H9 (cell line): ENCODE data around the gene CD164L2. TPM values are rescaled to one million over a fixed set of nuclear protein-coding genes. Genes with fewer than 3 reads are reported as not detected.

ENCODE experiments used
- DNase-seq: peaks from one replicate; pipeline ENCODE4 v3.0.0-alpha.2; 2017
- H2AFZ ChIP-seq: one replicate; pipeline ENCODE4 v1.6.1; 2013; ENCODE audit warnings: mild to moderate bottlenecking, low read length, control low read depth, moderate library complexity
- H2AK5ac ChIP-seq: 2 replicates; pipeline ENCODE4 v1.6.1; 2013; ENCODE audit warnings: low read length, control low read depth, mixed read lengths; ENCODE audit not compliant: insufficient read length
- H2BK120ac ChIP-seq: one replicate; pipeline ENCODE4 v1.6.1; 2013; ENCODE audit warnings: low read depth, mild to moderate bottlenecking, low read length, control low read depth, inconsistent platforms; ENCODE audit not compliant: poor library complexity, severe bottlenecking
- H2BK12ac ChIP-seq: 2 replicates; pipeline ENCODE4 v1.6.1; 2013; ENCODE audit warnings: low read length, control low read depth, mixed read lengths, low read depth; ENCODE audit not compliant: insufficient read length
- H2BK15ac ChIP-seq: 2 replicates; pipeline ENCODE4 v1.6.1; 2013; ENCODE audit warnings: low read depth, low read length, control low read depth
- H2BK20ac ChIP-seq: one replicate; pipeline ENCODE4 v1.6.1; 2013; ENCODE audit warnings: low read depth, mild to moderate bottlenecking, low read length, control low read depth, inconsistent platforms; ENCODE audit not compliant: poor library complexity, severe bottlenecking
- H2BK5ac ChIP-seq: 2 replicates; pipeline ENCODE4 v1.6.1; 2013; ENCODE audit warnings: low read length, control low read depth, mixed read lengths; ENCODE audit not compliant: insufficient read length
- H3K14ac ChIP-seq: 2 replicates; pipeline ENCODE4 v1.6.1; 2013; ENCODE audit warnings: low read length, control low read depth; ENCODE audit not compliant: insufficient read depth
- H3K18ac ChIP-seq: 2 replicates; pipeline ENCODE4 v1.6.1; 2013; ENCODE audit warnings: low read depth, mild to moderate bottlenecking, mixed read lengths, low read length, control low read depth; ENCODE audit not compliant: insufficient read length
- H3K23ac ChIP-seq: 2 replicates; pipeline ENCODE4 v1.6.1; 2013; ENCODE audit warnings: low read length, control low read depth, mixed read lengths, low read depth; ENCODE audit not compliant: insufficient read length
- H3K23me2 ChIP-seq: 2 replicates; pipeline ENCODE4 v1.6.1; 2013; ENCODE audit warnings: low read depth, mild to moderate bottlenecking, mixed read lengths, low read length, control low read depth; ENCODE audit not compliant: insufficient read length, poor library complexity, severe bottlenecking
- H3K27ac ChIP-seq: 2 replicates; pipeline ENCODE4 v1.5.1; 2013; ENCODE audit warnings: low read length, control low read depth, mixed read lengths, low read depth; ENCODE audit not compliant: insufficient read length
- H3K27me3 ChIP-seq: 2 replicates; pipeline ENCODE4 v1.6.1; 2013; ENCODE audit warnings: low read length, control low read depth, inconsistent platforms; ENCODE audit not compliant: insufficient read depth
- H3K4ac ChIP-seq: 2 replicates; pipeline ENCODE4 v1.6.1; 2013; ENCODE audit warnings: low read depth, mild to moderate bottlenecking, control low read depth, inconsistent platforms, low read length, moderate library complexity
- H3K4me1 ChIP-seq: 2 replicates; pipeline ENCODE4 v1.6.1; 2013; ENCODE audit warnings: low read length, control low read depth, inconsistent platforms; ENCODE audit not compliant: insufficient read depth
- H3K4me2 ChIP-seq: 2 replicates; pipeline ENCODE4 v1.6.1; 2013; ENCODE audit warnings: low read length, control low read depth, mixed read lengths; ENCODE audit not compliant: insufficient read length, insufficient read depth
- H3K56ac ChIP-seq: 2 replicates; pipeline ENCODE4 v1.6.1; 2013; ENCODE audit warnings: low read depth, mild to moderate bottlenecking, mixed read lengths, low read length, control low read depth; ENCODE audit not compliant: insufficient read length
- H3K79me1 ChIP-seq: 2 replicates; pipeline ENCODE4 v1.6.1; 2013; ENCODE audit warnings: low read depth, mild to moderate bottlenecking, moderate library complexity, low read length, control low read depth, inconsistent platforms; ENCODE audit not compliant: insufficient read depth, poor library complexity, severe bottlenecking
- H3K79me2 ChIP-seq: 2 replicates; pipeline ENCODE4 v1.6.1; 2013; ENCODE audit warnings: low read length, control low read depth, inconsistent platforms; ENCODE audit not compliant: insufficient read depth
- H3K9ac ChIP-seq: 2 replicates; pipeline ENCODE4 v1.6.1; 2013; ENCODE audit warnings: low read length, control low read depth, mixed read lengths; ENCODE audit not compliant: insufficient read length; ENCODE audit errors: extremely low read depth
- H3K9me3 ChIP-seq: one replicate; pipeline ENCODE4 v1.6.1; 2013; ENCODE audit warnings: low read depth, low read length, inconsistent platforms; ENCODE audit not compliant: control insufficient read depth
- H3T11ph ChIP-seq: one replicate; pipeline ENCODE4 v1.6.1; 2013; ENCODE audit warnings: mild to moderate bottlenecking, low read length, control low read depth, inconsistent platforms
- H4K20me1 ChIP-seq: one replicate; pipeline ENCODE4 v1.6.1; 2013; ENCODE audit not compliant: control insufficient read depth, insufficient read length, insufficient read depth
- H4K5ac ChIP-seq: 2 replicates; pipeline ENCODE4 v1.6.1; 2013; ENCODE audit warnings: low read depth, mild to moderate bottlenecking, mixed read lengths, low read length, control low read depth; ENCODE audit not compliant: insufficient read length
- H4K8ac ChIP-seq: replicated peaks from 2 replicates; pipeline ENCODE4 v1.6.1; 2013; ENCODE audit warnings: low read length, control low read depth, mixed read lengths, low read depth; ENCODE audit not compliant: insufficient read length
- H4K91ac ChIP-seq: 2 replicates; pipeline ENCODE4 v1.6.1; 2013; ENCODE audit warnings: low read depth, mild to moderate bottlenecking, moderate library complexity, mixed read lengths, low read length, control low read depth; ENCODE audit not compliant: insufficient read length
- H3K27ac Mint-ChIP-seq, 3 experiments: 2 replicates in 2 of 3; 3 replicates in 1 of 3; pipeline ENCODE4 v1.8.0; 2020 to 2021; ENCODE audit warnings: mixed read lengths in 3 of 3, mild to moderate bottlenecking in 1 of 3, moderate library complexity in 1 of 3
- H3K27me3 Mint-ChIP-seq: 2 replicates; pipeline ENCODE4 v1.8.0; 2021; ENCODE audit warnings: low read depth, mild to moderate bottlenecking, moderate library complexity, mixed read lengths
- H3K36me3 Mint-ChIP-seq, 3 experiments: 2 replicates in 2 of 3; 3 replicates in 1 of 3; pipeline ENCODE4 v1.8.0; 2020 to 2021; ENCODE audit warnings: low read depth in 3 of 3, mixed read lengths in 3 of 3; ENCODE audit not compliant: insufficient read depth in 1 of 3
- H3K4me1 Mint-ChIP-seq, 2 experiments: 2 replicates each; pipeline ENCODE4 v1.8.0; 2020; ENCODE audit warnings: mixed read lengths in 2 of 2
- H3K4me3 Mint-ChIP-seq, 2 experiments: 2 replicates in 1 of 2; 3 replicates in 1 of 2; pipeline ENCODE4 v1.8.0; 2020 to 2021; ENCODE audit warnings: mild to moderate bottlenecking in 2 of 2, mixed read lengths in 2 of 2, moderate library complexity in 1 of 2
- H3K9me3 Mint-ChIP-seq, 2 experiments: 2 replicates in 1 of 2; 3 replicates in 1 of 2; pipeline ENCODE4 v1.8.0; 2020; ENCODE audit warnings: mild to moderate bottlenecking in 2 of 2, mixed read lengths in 2 of 2, moderate library complexity in 1 of 2
- WGBS: extraction: QIAGEN DNeasy Blood & Tissue Kit; methylation state at CpG from one replicate; pipeline ENCODE4 v1.1.7; 2013; ENCODE audit warnings: missing lambda C conversion rate, low lambda C conversion rate, mixed read lengths; ENCODE audit not compliant: insufficient read length; ENCODE audit errors: extremely low coverage; 5-methylcytosine and 5-hydroxymethylcytosine counted together
- total RNA-seq: library from RNA; stranded (reverse); gene quantifications from 2 replicates; pipeline ENCODE4 v1.2.1, GENCODE V29; 2021
- TF ChIP-seq, protein P1 (sequence below): fragments of 200-600 bp; sonication (generic); conservative IDR thresholded peaks from 3 replicates; pipeline ENCODE4 v1.8.0; 2021; ENCODE audit warnings: antibody characterized with exemption, mild to moderate bottlenecking

Gene CD164L2
- total RNA-seq, 1 experiment from 2014 or later, result 1.2 TPM

DNA sequence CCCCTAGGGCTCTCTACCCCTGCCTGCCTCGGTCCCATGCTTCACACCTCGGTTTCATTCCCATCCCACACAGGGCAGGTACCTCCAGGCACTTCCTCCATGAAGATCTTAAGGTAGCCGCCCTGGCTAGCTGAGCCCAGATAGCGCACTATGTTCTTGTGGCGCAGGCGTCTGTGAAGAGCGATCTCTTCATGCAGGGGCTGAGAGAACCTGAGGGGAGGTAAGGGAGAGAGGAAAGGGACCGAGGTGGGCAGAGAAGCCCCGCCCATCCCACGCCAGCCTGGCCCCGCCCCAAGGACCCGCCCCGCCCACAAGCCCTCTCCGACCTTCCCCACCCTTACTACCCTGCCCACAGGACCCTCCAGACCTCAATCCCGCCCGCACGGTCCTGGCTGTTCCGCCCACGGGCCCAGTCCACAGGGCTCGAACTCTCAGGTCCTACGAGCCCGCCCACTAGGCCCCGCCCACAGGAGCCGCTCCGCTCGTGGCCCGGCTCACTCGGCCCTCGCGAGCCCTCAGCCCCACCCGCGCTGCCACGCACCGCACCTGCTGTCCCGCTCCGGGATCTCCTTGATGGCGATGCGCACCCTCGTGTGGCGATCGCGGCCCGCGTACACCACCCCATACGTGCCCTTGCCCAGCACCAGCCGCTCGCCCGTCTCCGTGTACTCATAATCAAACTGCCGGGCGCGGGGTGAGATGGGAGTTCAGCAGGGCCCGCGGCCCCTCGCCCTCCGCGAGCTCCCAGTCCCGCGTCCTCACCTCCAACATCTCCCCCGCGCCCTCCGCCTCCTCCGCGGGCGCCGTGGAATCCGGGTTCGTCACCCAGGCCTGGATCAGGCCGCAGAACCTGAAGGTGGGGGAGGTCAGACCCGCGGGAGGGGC, 22.7 kb downstream of the CD164L2 start:
- Histone ChIP-seq H2BK20ac (no peak overlapping the region), H2AFZ (no peak overlapping the region), H3T11ph (no peak overlapping the region), H4K5ac (no peak overlapping the region), H3K56ac (no peak overlapping the region), H3K27ac (no peak overlapping the region), H3K79me1 (no peaks in the 10 kb centered on the region), H3K23me2 (peaks cover 13% of the 10 kb centered on the region), H2BK120ac (no peak overlapping the region), H4K8ac (no peak overlapping the region), H4K91ac (no peak overlapping the region), H3K4ac (no peak overlapping the region), H3K4me1 (peaks cover 3% of the 10 kb centered on the region; the same call in 1 of the 2 replicates), H3K9me3 (no peaks in the 10 kb centered on the region), H4K20me1 (peaks cover 6% of the 10 kb centered on the region), H2AK5ac (no peak overlapping the region), H3K4me2 (peak overlapping the region; percentile 84), H3K79me2 (no peaks in the 10 kb centered on the region), H3K27me3 (peaks cover 19% of the 10 kb centered on the region; the same call in 1 of the 2 replicates), H2BK15ac (no peak overlapping the region), H2BK12ac (no peak overlapping the region), H2BK5ac (no peak overlapping the region), H3K18ac (no peak overlapping the region), H3K14ac (0 out of 2 replicates have a peak overlapping the region, but pooled peaks have one; percentile 11), H3K23ac (no peak overlapping the region), H3K9ac (no peak overlapping the region)
- peaks cover 64% of the 10 kb centered on the region for H3K27me3 Mint-ChIP-seq
- DNase-seq, result peak; percentile 76
- H3K27ac Mint-ChIP-seq, result no peak overlapping the region; a peak in 1 of 7 replicates
- no peaks in the 10 kb centered on the region; a peak in 1 of 5 replicates for H3K9me3 Mint-ChIP-seq
- H3K4me3 Mint-ChIP-seq, result peak overlapping the region; percentile 70 to 81
- TF ChIP-seq, protein P1, sequence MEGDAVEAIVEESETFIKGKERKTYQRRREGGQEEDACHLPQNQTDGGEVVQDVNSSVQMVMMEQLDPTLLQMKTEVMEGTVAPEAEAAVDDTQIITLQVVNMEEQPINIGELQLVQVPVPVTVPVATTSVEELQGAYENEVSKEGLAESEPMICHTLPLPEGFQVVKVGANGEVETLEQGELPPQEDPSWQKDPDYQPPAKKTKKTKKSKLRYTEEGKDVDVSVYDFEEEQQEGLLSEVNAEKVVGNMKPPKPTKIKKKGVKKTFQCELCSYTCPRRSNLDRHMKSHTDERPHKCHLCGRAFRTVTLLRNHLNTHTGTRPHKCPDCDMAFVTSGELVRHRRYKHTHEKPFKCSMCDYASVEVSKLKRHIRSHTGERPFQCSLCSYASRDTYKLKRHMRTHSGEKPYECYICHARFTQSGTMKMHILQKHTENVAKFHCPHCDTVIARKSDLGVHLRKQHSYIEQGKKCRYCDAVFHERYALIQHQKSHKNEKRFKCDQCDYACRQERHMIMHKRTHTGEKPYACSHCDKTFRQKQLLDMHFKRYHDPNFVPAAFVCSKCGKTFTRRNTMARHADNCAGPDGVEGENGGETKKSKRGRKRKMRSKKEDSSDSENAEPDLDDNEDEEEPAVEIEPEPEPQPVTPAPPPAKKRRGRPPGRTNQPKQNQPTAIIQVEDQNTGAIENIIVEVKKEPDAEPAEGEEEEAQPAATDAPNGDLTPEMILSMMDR, result no peak
- WGBS, result no CpG with 5 or more reads among the region's 71 CpGs
- H3K4me1 Mint-ChIP-seq, result peaks cover 22 to 38% of the 10 kb centered on the region in 2 experiments
- peaks cover 0 to 10% (median 3%) of the 10 kb centered on the region in 3 experiments; a peak in 4 of 7 replicates for H3K36me3 Mint-ChIP-seq
